Measurements from ENCODE around the gene CTNNA3.

DNA sequence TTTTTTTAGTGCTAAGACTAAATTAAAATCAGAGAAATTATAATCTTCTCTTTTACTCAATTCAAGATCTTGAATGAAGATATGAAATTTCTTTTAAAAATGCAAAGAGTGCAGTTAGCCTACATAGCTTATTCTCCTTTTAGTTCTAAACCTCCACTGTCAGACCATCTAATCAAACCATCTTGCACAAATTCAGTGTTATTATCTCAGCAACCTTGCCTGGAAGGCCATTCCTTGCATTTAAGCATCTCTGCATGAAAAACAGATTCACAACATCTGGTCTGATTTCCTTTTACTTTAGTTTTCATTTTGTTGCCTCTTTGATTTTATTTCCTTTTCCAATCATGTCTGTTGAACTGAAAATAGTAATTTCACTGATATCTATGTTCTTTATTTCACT, 1297.3 kb downstream of the CTNNA3 start:
- TF ChIP-seq EP300 (IDR thresholded peaks at IDR 0.05; ENCODE audit: low read depth), result no peak
- TF ChIP-seq, protein P1, sequence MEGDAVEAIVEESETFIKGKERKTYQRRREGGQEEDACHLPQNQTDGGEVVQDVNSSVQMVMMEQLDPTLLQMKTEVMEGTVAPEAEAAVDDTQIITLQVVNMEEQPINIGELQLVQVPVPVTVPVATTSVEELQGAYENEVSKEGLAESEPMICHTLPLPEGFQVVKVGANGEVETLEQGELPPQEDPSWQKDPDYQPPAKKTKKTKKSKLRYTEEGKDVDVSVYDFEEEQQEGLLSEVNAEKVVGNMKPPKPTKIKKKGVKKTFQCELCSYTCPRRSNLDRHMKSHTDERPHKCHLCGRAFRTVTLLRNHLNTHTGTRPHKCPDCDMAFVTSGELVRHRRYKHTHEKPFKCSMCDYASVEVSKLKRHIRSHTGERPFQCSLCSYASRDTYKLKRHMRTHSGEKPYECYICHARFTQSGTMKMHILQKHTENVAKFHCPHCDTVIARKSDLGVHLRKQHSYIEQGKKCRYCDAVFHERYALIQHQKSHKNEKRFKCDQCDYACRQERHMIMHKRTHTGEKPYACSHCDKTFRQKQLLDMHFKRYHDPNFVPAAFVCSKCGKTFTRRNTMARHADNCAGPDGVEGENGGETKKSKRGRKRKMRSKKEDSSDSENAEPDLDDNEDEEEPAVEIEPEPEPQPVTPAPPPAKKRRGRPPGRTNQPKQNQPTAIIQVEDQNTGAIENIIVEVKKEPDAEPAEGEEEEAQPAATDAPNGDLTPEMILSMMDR (IDR thresholded peaks at IDR 0.05), result no peak
- TF ChIP-seq POLR2A (IDR thresholded peaks at IDR 0.05), result no peak
